Endothelial cell of umbilical vein (primary cell): ENCODE measurements around the gene ERBB3. TPM values are rescaled to one million over a fixed set of nuclear protein-coding genes. Genes with fewer than 3 reads are reported as not detected.

Experiments
- BruUV-seq: library from RNA; stranded (reverse); fragments of 400-500 nt; replicated peaks from 2 replicates; lab custom pipeline; 2021; lab: Mats Ljungman, UMichigan
- CTCF ChIA-PET: fragments of 300-600, 350-600 bp; sonication (Branson Sonifier 250); formaldehyde crosslinking; loops from one replicate; lab custom pipeline; 2021; ENCODE audit warnings: antibody characterized with exemption, inconsistent platforms; lab: Charles Lee
- POLR2A ChIA-PET: fragments of 300-600, 350-600 bp; sonication (Branson Sonifier 250); formaldehyde crosslinking; loops from one replicate; lab custom pipeline; 2021; ENCODE audit warnings: antibody characterized with exemption, inconsistent platforms; lab: Charles Lee
- DNase-seq: peaks from one replicate; pipeline ENCODE4 v3.0.0-alpha.2; 2011; ENCODE audit warnings: low read depth, low spot score
- FAIRE-seq: peaks from 2 replicates; lab custom pipeline; 2011; peaks lifted over from hg19 to GRCh38; lab: Jason Lieb, UNC
- H2AFZ ChIP-seq: 2 replicates; pipeline ENCODE4 v1.6.0; 2012; ENCODE audit warnings: low read depth, low read length, control low read depth, inconsistent platforms
- H3K27ac ChIP-seq: 2 replicates; pipeline ENCODE4 v1.5.1; 2011; ENCODE audit warnings: low read depth, mild to moderate bottlenecking, control low read depth, low read length, moderate library complexity; ENCODE audit not compliant: insufficient read depth
- H3K27me3 ChIP-seq, 2 experiments: 2 replicates each; pipeline versions ENCODE4 v1.6.0 to v1.6.1; 2011; ENCODE audit warnings: low read length in 2 of 2, mixed read lengths in 1 of 2; ENCODE audit not compliant: control insufficient read depth in 2 of 2, insufficient read depth in 2 of 2
- H3K36me3 ChIP-seq, 2 experiments: 2 replicates in 1 of 2; 3 replicates in 1 of 2; pipeline ENCODE4 v1.5.1; 2011; ENCODE audit warnings: low read length in 2 of 2, mild to moderate bottlenecking in 1 of 2, moderate library complexity in 1 of 2; ENCODE audit not compliant: control insufficient read depth in 2 of 2, insufficient read depth in 2 of 2; ENCODE audit errors: extremely low read depth in 1 of 2
- H3K4me1 ChIP-seq: 3 replicates; pipeline ENCODE4 v1.5.1; 2011; ENCODE audit warnings: mild to moderate bottlenecking, low read length; ENCODE audit not compliant: control insufficient read depth, insufficient read depth; ENCODE audit errors: extremely low read depth
- H3K4me2 ChIP-seq: 2 replicates; pipeline ENCODE4 v1.6.1; 2011; ENCODE audit warnings: low read length, control low read depth, mixed read lengths; ENCODE audit not compliant: insufficient read depth
- H3K4me3 ChIP-seq, 3 experiments: fragments of 200-600 bp in 1 of 3; sonication (generic), shearing (Covaris generic) in 1 of 3; replicated peaks in 1 of 3; 2 replicates each; pipeline ENCODE4 v1.5.1; 2011 to 2016; ENCODE audit warnings: control low read depth in 3 of 3, low read length in 3 of 3, mild to moderate bottlenecking in 2 of 3, inconsistent platforms in 1 of 3, low read depth in 1 of 3, moderate library complexity in 1 of 3; ENCODE audit not compliant: insufficient read depth in 1 of 3
- H3K79me2 ChIP-seq: 2 replicates; pipeline ENCODE4 v1.6.0; 2012; ENCODE audit warnings: low read length, inconsistent platforms; ENCODE audit not compliant: control insufficient read depth, insufficient read depth
- H3K9ac ChIP-seq: replicated peaks from 2 replicates; pipeline ENCODE3; 2011; ENCODE audit warnings: low read length, control low read depth; ENCODE audit not compliant: insufficient read depth; ENCODE audit errors: extremely low read depth
- H3K9me1 ChIP-seq: replicated peaks from 3 replicates; pipeline ENCODE4 v1.6.0; 2011; ENCODE audit warnings: mild to moderate bottlenecking, low read length; ENCODE audit not compliant: control insufficient read depth, insufficient read depth; ENCODE audit errors: extremely low read depth
- H3K9me3 ChIP-seq: replicated peaks from 2 replicates; pipeline ENCODE4 v1.5.1; 2012; ENCODE audit warnings: low read length, inconsistent platforms; ENCODE audit not compliant: control insufficient read depth, insufficient read depth
- H4K20me1 ChIP-seq: replicated peaks from 2 replicates; pipeline ENCODE3; 2011; ENCODE audit warnings: mild to moderate bottlenecking, low read length; ENCODE audit not compliant: control insufficient read depth, insufficient read depth; ENCODE audit errors: extremely low read depth
- CTCF ChIP-seq, 2 donors: IDR thresholded peaks; 1 replicate in 1 of 2; 2 replicates in 1 of 2; pipeline ENCODE4 v1.5.1; 2011; ENCODE audit warnings: low read length in 2 of 2, mild to moderate bottlenecking in 2 of 2, moderate library complexity in 2 of 2, control low read depth in 1 of 2, inconsistent platforms in 1 of 2, low read depth in 1 of 2; ENCODE audit not compliant: insufficient read depth in 1 of 2; ENCODE audit errors: extremely low read depth in 1 of 2
- EZH2 ChIP-seq: IDR thresholded peaks from 2 replicates; pipeline ENCODE4 v1.6.1; 2012; ENCODE audit warnings: borderline replicate concordance, low read depth, mild to moderate bottlenecking, moderate library complexity, low read length, inconsistent platforms; ENCODE audit not compliant: severe bottlenecking
- FOS ChIP-seq: IDR thresholded peaks from 2 replicates; pipeline ENCODE4 v1.6.1; 2011; ENCODE audit warnings: mild to moderate bottlenecking, low read length, moderate library complexity, borderline replicate concordance; ENCODE audit not compliant: insufficient read depth
- GATA2 ChIP-seq: IDR thresholded peaks from 2 replicates; pipeline ENCODE4 v1.7.0; 2011; ENCODE audit warnings: low read depth, mild to moderate bottlenecking, moderate library complexity, mixed read lengths, low read length; ENCODE audit not compliant: insufficient read length, insufficient read depth
- JUN ChIP-seq: IDR thresholded peaks from 2 replicates; pipeline ENCODE4 v1.6.1; 2011; ENCODE audit warnings: borderline replicate concordance, low read depth; ENCODE audit not compliant: insufficient read length, insufficient read depth
- MAX ChIP-seq: IDR thresholded peaks from 2 replicates; pipeline ENCODE4 v1.6.1; 2011; ENCODE audit not compliant: insufficient read depth, insufficient read length
- MYC ChIP-seq: IDR thresholded peaks from one replicate; pipeline ENCODE4 v1.6.1; 2011; ENCODE audit warnings: mild to moderate bottlenecking, low read depth, low read length
- POLR2A ChIP-seq: IDR thresholded peaks from 2 replicates; pipeline ENCODE4 v1.6.1; 2012; ENCODE audit warnings: low read depth, mild to moderate bottlenecking, control low read depth, low read length
- POLR2AphosphoS5 ChIP-seq: IDR thresholded peaks from 2 replicates; pipeline ENCODE4 v1.6.1; 2012; ENCODE audit warnings: low read depth, mild to moderate bottlenecking, control low read depth, low read length, moderate library complexity; ENCODE audit not compliant: insufficient read depth
- dilution Hi-C: fragments of 300-500 bp; cut with MboI; formaldehyde crosslinking; loops from one replicate; pipeline ENCODE4 v1.15.0; 2019; ENCODE audit warnings: low sequenced_read_pairs; ENCODE audit not compliant: extremely low pct_ligation_motif_present
- intact Hi-C: fragments of 100-400 bp; cut with micrococcal nuclease; formaldehyde crosslinking; loops from one replicate; pipeline ENCODE4 v1.10.0; 2022
- polyA plus RNA-seq, 4 experiments: library from polyadenylated mRNA; depleted of rRNA in 3 of 4; stranded (reverse) in 3 of 4; unstranded in 1 of 4; fragments of >200 nt; gene quantifications; 2 replicates each; pipeline versions ENCODE4 v1.2.1 to v1.2.3, GENCODE V29; 2011 to 2012; ENCODE audit warnings: missing spikeins in 1 of 4
- total RNA-seq: library from RNA; stranded (reverse); gene quantifications from 2 replicates; pipeline ENCODE4 v1.2.3, GENCODE V29; 2021

Gene ERBB3
- total and polyA plus RNA-seq, 2 donors (not counting 3 experiments of a cell fraction or from before 2014, with no cell fraction given) = 0.11 to 1.5 TPM

GRCh38 chr12:56080556-56081138 is 682 bp downstream of the ERBB3 start:
- no peak overlapping the region for H2AFZ ChIP-seq
- ChIA-PET CTCF (interaction anchor here (0.8 to 5.0 kb wide), 3 partner anchors 23 to 288 kb away, joined by 3 to 59 read pairs (median 3); partner anchors contain the start of gene PA2G4), POLR2A (interaction anchor here (1.3 kb wide), 1 partner anchor 24 kb away, joined by 3 read pairs; the partner anchor contains the start of gene PA2G4)
- H4K20me1 ChIP-seq = no peaks in the 10 kb centered on the region
- peaks cover 8% of the 10 kb centered on the region for H3K4me1 ChIP-seq
- no peak overlapping the region for H3K4me3 ChIP-seq
- H3K9me1 ChIP-seq = no peaks in the 10 kb centered on the region
- no peaks in the 10 kb centered on the region for H3K79me2 ChIP-seq
- no peak overlapping the region for H3K4me2 ChIP-seq
- no peak overlapping the region for H3K27ac ChIP-seq
- H3K9me3 ChIP-seq = no peaks in the 10 kb centered on the region
- FAIRE-seq (no peak), DNase-seq (no peak)
- BruUV-seq = no TSS peak
- peaks cover 2 to 4% of the 10 kb centered on the region in 2 experiments for H3K27me3 ChIP-seq
- H3K9ac ChIP-seq = no peak overlapping the region
- no peaks in the 10 kb centered on the region for H3K36me3 ChIP-seq
- TF ChIP-seq CTCF (IDR thresholded peaks at IDR 0.05; ENCODE audit: extremely low read depth in 1 of 2, insufficient read depth in 1 of 2, low read depth in 1 of 2, low read length in 2 of 2) (no peak), JUN (no peak), MYC (no peak), EZH2 (no peak), GATA2 (no peak), POLR2AphosphoS5 (no peak), FOS (no peak), MAX (no peak), POLR2A (no peak)
- dilution Hi-C loops (no loop called here), intact Hi-C loops (no loop called here)
